ENCODE measurements around the gene STT3B.

The STT3B gene

DNA sequence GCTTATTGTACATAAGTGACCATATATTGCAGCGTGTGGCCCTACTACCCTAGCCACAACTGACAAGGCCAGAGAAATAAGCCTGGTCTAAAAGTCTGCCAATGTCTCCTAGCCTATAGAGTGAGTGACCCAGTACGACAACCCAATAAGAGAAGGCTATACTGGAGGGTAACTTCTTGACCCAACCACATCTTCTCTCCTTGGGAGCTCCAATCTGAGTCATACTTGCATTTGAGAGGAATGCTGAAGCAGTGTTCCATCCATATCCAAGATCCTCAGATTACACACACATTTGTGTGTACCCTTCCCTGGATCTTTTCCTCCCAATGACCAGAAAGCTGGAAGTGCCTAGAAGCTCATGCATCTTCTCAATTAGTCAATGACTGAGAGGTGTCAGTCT lies 11.3 kb upstream of the STT3B start:
- H3K9me3 ChIP-seq (ENCODE audit: insufficient read depth, low read length), result no peaks in the 10 kb centered on the region

DNA sequence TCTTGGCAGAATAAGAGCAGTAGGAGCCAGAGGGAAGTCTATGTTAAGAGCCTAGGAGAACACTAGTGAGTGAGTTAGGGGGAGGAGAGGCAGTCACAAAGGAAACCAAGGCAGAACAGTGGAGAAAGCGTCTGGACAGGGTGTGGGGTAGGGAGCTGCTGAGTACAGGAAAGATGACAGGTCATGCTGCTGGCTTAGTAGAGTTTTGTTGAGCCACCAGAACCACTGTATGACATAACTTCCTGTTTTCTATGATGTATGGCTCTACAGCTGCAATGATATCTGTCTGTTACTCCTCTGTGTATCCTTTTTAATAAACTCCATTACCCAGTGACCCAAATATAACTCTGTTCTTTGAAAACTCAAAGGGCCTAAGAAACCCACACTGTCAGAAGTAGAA lies 10.6 kb upstream of the STT3B start:
- Histone ChIP-seq H3K4me1 (ENCODE audit: insufficient read depth, insufficient read length) (no peaks in the 10 kb centered on the region), H3K27me3 (ENCODE audit: insufficient read depth, insufficient read length) (no peaks in the 10 kb centered on the region), H3K4me3 (ENCODE audit: insufficient read length, low read depth) (no peak overlapping the region), H3K9ac (ENCODE audit: insufficient read length, low read depth) (no peak overlapping the region), H3K36me3 (ENCODE audit: insufficient read depth, insufficient read length, low read length) (no peaks in the 10 kb centered on the region), H3K9me3 (ENCODE audit: insufficient read depth, low read length) (no peaks in the 10 kb centered on the region)
- no peak for DNase-seq (ENCODE audit: low read depth, low spot score)
- TF ChIP-seq ZNF274 (IDR thresholded peaks at IDR 0.05; ENCODE audit: low read depth, low read length) (no peak), YY1 (IDR thresholded peaks at IDR 0.05; ENCODE audit: insufficient read depth, insufficient read length) (no peak), SUZ12 (IDR thresholded peaks at IDR 0.05; ENCODE audit: extremely low read depth, insufficient read depth, insufficient read length) (no peak)

More for the DNA sequence above, 11.3 kb upstream of the STT3B start:
- no peak overlapping the region for H3K4me3 ChIP-seq (ENCODE audit: insufficient read length, low read depth)
- H3K4me1 ChIP-seq (ENCODE audit: insufficient read depth, insufficient read length), result no peaks in the 10 kb centered on the region
- H3K27me3 ChIP-seq (ENCODE audit: insufficient read depth, insufficient read length), result no peaks in the 10 kb centered on the region
- no peak for DNase-seq (ENCODE audit: low read depth, low spot score)
- no peak for TF ChIP-seq ZNF274 (IDR thresholded peaks at IDR 0.05; ENCODE audit: low read depth, low read length)
- TF ChIP-seq YY1 (IDR thresholded peaks at IDR 0.05; ENCODE audit: insufficient read depth, insufficient read length), result no peak
- TF ChIP-seq SUZ12 (IDR thresholded peaks at IDR 0.05; ENCODE audit: extremely low read depth, insufficient read depth, insufficient read length), result no peak
- no peaks in the 10 kb centered on the region for H3K36me3 ChIP-seq (ENCODE audit: insufficient read depth, insufficient read length, low read length)
- no peak overlapping the region for H3K9ac ChIP-seq (ENCODE audit: insufficient read length, low read depth)

DNA sequence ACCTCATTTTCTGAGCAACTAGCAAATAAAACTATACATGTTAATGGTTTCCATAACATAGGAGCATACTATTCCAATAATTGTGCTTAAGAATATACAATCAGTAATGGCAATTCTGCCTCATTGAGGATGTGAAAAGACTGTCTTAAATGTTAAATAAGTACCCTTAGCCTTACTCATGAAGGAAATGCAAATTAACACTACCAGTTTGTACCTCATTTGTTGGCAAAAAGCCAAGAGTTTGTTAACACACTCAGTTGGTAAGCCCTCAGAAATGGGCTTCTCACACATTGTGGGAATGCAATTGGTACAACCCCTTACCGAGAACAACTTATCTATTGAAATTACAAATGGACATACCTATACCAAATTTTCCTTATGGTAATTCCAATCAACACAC lies 9.2 kb upstream of the STT3B start:
- TF ChIP-seq ZNF274 (IDR thresholded peaks at IDR 0.05; ENCODE audit: low read depth, low read length) (no peak), SUZ12 (IDR thresholded peaks at IDR 0.05; ENCODE audit: extremely low read depth, insufficient read depth, insufficient read length) (no peak), YY1 (IDR thresholded peaks at IDR 0.05; ENCODE audit: insufficient read depth, insufficient read length) (no peak)
- no peak overlapping the region for H3K4me3 ChIP-seq (ENCODE audit: insufficient read length, low read depth)
- H3K27me3 ChIP-seq (ENCODE audit: insufficient read depth, insufficient read length), result no peaks in the 10 kb centered on the region
- no peak for DNase-seq (ENCODE audit: low read depth, low spot score)
- H3K36me3 ChIP-seq (ENCODE audit: insufficient read depth, insufficient read length, low read length), result no peaks in the 10 kb centered on the region
- H3K9me3 ChIP-seq (ENCODE audit: insufficient read depth, low read length), result no peaks in the 10 kb centered on the region
- H3K4me1 ChIP-seq (ENCODE audit: insufficient read depth, insufficient read length), result no peaks in the 10 kb centered on the region
- H3K9ac ChIP-seq (ENCODE audit: insufficient read length, low read depth), result no peak overlapping the region

DNA sequence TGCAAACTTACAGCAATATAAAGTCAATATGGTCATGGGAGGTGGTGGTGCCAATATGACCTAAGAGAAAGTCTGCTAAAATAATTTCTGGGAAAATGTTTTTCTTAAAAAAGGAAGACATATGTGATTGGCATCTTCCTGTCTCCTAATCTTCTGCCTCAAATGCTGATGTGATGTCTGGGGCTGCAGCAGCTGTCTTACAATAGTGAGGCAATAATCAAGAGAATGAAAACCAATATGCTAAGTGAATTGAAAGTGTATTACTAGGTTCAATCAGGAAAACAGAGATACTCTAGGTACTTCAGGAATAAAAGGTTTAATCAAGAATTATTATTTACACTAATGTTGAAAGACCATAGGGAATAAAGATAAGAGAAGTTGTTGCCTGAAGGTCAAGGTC lies 7.2 kb upstream of the STT3B start:
- Histone ChIP-seq H3K27me3 (ENCODE audit: insufficient read depth, insufficient read length) (no peaks in the 10 kb centered on the region), H3K4me1 (ENCODE audit: insufficient read depth, insufficient read length) (no peaks in the 10 kb centered on the region), H3K9me3 (ENCODE audit: insufficient read depth, low read length) (no peaks in the 10 kb centered on the region), H3K36me3 (ENCODE audit: insufficient read depth, insufficient read length, low read length) (no peaks in the 10 kb centered on the region), H3K9ac (ENCODE audit: insufficient read length, low read depth) (no peak overlapping the region), H3K4me3 (ENCODE audit: insufficient read length, low read depth) (no peak overlapping the region)
- no peak for DNase-seq (ENCODE audit: low read depth, low spot score)
- TF ChIP-seq SUZ12 (IDR thresholded peaks at IDR 0.05; ENCODE audit: extremely low read depth, insufficient read depth, insufficient read length), result no peak
- TF ChIP-seq YY1 (IDR thresholded peaks at IDR 0.05; ENCODE audit: insufficient read depth, insufficient read length), result no peak
- TF ChIP-seq ZNF274 (IDR thresholded peaks at IDR 0.05; ENCODE audit: low read depth, low read length), result no peak

DNA sequence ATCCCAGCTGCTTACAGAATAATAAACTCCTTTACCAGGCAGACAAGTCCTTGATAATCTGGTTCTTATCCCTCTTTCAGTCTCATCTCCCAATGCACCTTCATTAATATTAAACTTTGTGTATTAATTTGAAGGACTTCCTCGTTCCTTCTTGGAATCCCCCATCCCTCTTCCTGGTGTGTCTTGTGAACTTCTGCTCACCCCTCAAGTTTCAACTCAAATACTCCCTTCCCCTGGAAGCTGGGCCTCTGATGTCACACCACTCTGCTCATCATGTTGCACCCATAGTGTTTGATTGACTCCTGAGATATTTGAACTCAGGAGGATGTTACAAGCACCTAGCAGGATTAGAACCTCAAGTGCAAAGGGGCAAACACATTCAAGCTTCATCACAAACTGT lies 3.3 kb upstream of the STT3B start:
- Histone ChIP-seq H3K4me1 (ENCODE audit: insufficient read depth, insufficient read length) (no peaks in the 10 kb centered on the region), H3K36me3 (ENCODE audit: insufficient read depth, insufficient read length, low read length) (no peaks in the 10 kb centered on the region), H3K4me3 (ENCODE audit: insufficient read length, low read depth) (no peak overlapping the region), H3K9me3 (ENCODE audit: insufficient read depth, low read length) (no peaks in the 10 kb centered on the region), H3K9ac (ENCODE audit: insufficient read length, low read depth) (no peak overlapping the region), H3K27me3 (ENCODE audit: insufficient read depth, insufficient read length) (no peaks in the 10 kb centered on the region)
- no peak for DNase-seq (ENCODE audit: low read depth, low spot score)
- TF ChIP-seq ZNF274 (IDR thresholded peaks at IDR 0.05; ENCODE audit: low read depth, low read length), result no peak
- TF ChIP-seq YY1 (IDR thresholded peaks at IDR 0.05; ENCODE audit: insufficient read depth, insufficient read length), result no peak
- no peak for TF ChIP-seq SUZ12 (IDR thresholded peaks at IDR 0.05; ENCODE audit: extremely low read depth, insufficient read depth, insufficient read length)

DNA sequence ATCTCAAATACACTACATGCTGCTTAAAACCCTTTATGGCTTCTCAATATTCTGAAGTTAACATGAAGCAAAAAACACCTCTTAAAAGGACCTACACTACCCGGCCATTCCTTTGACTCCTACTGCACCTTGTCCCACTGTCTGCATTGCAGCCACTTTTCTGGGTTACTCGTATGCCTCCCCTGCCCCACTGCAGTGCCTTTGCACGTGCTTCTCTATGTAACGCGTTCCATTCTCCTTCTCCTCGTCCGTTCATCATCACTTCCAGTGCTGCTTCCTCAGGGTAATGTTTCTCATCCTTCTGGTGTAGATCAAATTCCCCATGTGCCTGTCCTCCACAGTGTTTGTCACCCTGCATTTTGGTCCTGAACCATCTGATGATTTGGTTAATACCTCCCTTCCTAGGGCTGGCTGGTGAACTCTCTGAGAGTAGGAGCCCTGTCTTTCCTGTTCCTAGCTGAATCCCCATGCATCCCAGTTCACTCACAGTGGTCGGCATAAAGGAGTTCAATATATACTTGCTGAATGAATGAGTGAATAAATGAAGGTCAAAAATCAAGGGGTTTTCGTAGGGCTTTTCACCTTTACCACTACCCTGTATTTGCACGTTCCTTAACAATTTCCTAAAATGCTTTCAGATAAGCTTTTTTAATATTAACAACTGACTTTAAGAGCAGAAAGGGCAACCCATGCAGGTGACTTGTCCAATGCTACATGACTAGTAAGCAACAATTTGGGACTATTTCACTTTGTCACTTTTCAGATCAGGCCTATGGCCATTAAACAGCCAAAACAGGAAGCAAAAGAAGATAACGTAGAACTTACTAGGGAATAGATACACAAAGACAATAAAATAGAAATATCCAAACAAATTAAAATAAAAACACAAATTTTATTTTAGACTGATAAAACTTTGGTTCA lies 2.4 kb upstream of the STT3B start:
- TF ChIP-seq ZNF274 (IDR thresholded peaks at IDR 0.05; ENCODE audit: low read depth, low read length), result no peak
- no peak for DNase-seq (ENCODE audit: low read depth, low spot score)

DNA sequence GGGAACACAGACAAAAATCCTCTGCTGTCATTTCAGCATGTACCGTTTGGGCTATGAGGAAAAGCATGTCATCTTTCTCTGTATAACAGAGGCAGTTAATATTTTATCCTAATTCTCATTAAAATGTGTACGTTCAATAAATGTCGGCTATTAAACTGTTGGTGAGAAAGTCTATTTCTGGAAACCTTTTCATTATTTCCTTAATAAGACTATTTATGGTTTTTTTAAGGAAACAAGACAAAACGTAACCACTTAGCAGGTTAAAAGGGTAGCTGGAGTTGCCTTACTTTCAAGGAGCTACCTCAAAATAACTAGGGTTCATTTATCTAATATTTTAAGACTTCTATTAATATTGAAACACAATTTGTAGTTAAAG lies 1.8 kb upstream of the STT3B start:
- TF ChIP-seq YY1 (IDR thresholded peaks at IDR 0.05; ENCODE audit: insufficient read depth, insufficient read length), result no peak
- no peak for TF ChIP-seq ZNF274 (IDR thresholded peaks at IDR 0.05; ENCODE audit: low read depth, low read length)
- TF ChIP-seq SUZ12 (IDR thresholded peaks at IDR 0.05; ENCODE audit: extremely low read depth, insufficient read depth, insufficient read length), result no peak
- no peaks in the 10 kb centered on the region for H3K4me1 ChIP-seq (ENCODE audit: insufficient read depth, insufficient read length)
- no peaks in the 10 kb centered on the region for H3K27me3 ChIP-seq (ENCODE audit: insufficient read depth, insufficient read length)
- H3K36me3 ChIP-seq (ENCODE audit: insufficient read depth, insufficient read length, low read length), result peaks cover 4% of the 10 kb centered on the region
- no peaks in the 10 kb centered on the region for H3K9me3 ChIP-seq (ENCODE audit: insufficient read depth, low read length)
- H3K9ac ChIP-seq (ENCODE audit: insufficient read length, low read depth), result peak overlapping the region; percentile 99
- peak overlapping the region; percentile 77 for H3K4me3 ChIP-seq (ENCODE audit: insufficient read length, low read depth)
- no peak for DNase-seq (ENCODE audit: low read depth, low spot score)

More for the DNA sequence above, 2.4 kb upstream of the STT3B start:
- Histone ChIP-seq H3K9me3 (ENCODE audit: insufficient read depth, low read length) (no peaks in the 10 kb centered on the region), H3K4me1 (ENCODE audit: insufficient read depth, insufficient read length) (no peaks in the 10 kb centered on the region), H3K9ac (ENCODE audit: insufficient read length, low read depth) (peak overlapping the region; percentile 99), H3K4me3 (ENCODE audit: insufficient read length, low read depth) (peak overlapping the region; percentile 77), H3K27me3 (ENCODE audit: insufficient read depth, insufficient read length) (no peaks in the 10 kb centered on the region), H3K36me3 (ENCODE audit: insufficient read depth, insufficient read length, low read length) (peaks cover 4% of the 10 kb centered on the region)

All from NT2/D1 (cell line).